NCI-H226 (cell line): ENCODE measurements around the gene PCDHGA11.
"Not testable (repeated sequence)": the region's sequence is repeated elsewhere in the genome, so short reads cannot be mapped to it uniquely, and the experiment has no call there.

ENCODE experiments used
- DNase-seq: peaks from one replicate; pipeline ENCODE4 v3.0.0-alpha.2; 2015

PCDHGA11 gene

GRCh38 chr5:141399555-141400258 is 21.1 kb upstream of the PCDHGA11 start:
- DNase-seq = no peak

- DNase-seq = no peak
Observed at GRCh38 chr5:141402553-141403243, 18.2 kb upstream of the PCDHGA11 start, which contains the start of gene PCDHGA9. Gene PCDHGA9 (plus strand): TSS chr5:141402778. CDS start chr5:141402953, 175 bp downstream.

- no peak for DNase-seq
Observed at GRCh38 chr5:141403387-141403786, 17.5 kb upstream of the PCDHGA11 start.

GRCh38 chr5:141407790-141408505 is 12.9 kb upstream of the PCDHGA11 start, which contains the start of gene PCDHGB6:
Gene PCDHGB6 (plus strand): TSS chr5:141408021. CDS start chr5:141408203, 182 bp downstream.
- DNase-seq = not testable (repeated sequence)

DNA sequence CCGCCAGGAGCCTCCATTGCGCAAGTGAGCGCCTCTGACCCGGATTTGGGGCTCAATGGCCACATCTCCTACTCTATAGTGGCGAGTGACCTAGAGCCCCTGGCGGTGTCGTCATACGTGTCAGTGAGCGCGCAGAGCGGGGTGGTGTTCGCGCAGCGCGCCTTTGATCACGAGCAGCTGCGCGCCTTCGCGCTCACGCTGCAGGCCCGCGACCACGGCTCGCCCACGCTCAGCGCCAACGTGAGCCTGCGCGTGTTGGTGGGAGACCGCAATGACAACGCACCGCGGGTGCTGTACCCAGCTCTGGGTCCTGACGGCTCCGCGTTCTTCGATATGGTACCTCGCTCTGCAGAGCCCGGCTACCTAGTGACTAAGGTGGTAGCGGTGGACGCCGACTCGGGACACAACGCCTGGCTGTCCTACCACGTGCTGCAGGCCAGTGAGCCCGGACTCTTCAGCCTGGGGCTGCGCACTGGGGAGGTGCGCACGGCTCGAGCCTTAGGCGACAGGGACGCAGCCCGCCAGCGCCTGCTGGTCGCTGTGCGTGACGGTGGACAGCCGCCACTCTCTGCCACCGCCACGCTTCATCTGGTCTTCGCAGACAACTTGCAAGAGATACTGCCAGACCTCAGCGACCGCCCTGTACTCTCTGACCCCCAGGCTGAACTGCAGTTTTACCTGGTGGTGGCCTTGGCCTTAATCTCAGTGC is 11.1 kb upstream of the PCDHGA11 start:
- DNase-seq = no peak

GRCh38 chr5:141411575-141411974 is 9.3 kb upstream of the PCDHGA11 start:
- DNase-seq = no peak

- DNase-seq = peak; percentile 56
Observed at GRCh38 chr5:141412854-141413539, 7.9 kb upstream of the PCDHGA11 start, which contains the start of gene PCDHGA10. Gene PCDHGA10 (plus strand): TSS chr5:141412987. CDS start chr5:141413176, 189 bp downstream.

GRCh38 chr5:141413540-141414069 is 7.2 kb upstream of the PCDHGA11 start:
- DNase-seq = no peak

DNA sequence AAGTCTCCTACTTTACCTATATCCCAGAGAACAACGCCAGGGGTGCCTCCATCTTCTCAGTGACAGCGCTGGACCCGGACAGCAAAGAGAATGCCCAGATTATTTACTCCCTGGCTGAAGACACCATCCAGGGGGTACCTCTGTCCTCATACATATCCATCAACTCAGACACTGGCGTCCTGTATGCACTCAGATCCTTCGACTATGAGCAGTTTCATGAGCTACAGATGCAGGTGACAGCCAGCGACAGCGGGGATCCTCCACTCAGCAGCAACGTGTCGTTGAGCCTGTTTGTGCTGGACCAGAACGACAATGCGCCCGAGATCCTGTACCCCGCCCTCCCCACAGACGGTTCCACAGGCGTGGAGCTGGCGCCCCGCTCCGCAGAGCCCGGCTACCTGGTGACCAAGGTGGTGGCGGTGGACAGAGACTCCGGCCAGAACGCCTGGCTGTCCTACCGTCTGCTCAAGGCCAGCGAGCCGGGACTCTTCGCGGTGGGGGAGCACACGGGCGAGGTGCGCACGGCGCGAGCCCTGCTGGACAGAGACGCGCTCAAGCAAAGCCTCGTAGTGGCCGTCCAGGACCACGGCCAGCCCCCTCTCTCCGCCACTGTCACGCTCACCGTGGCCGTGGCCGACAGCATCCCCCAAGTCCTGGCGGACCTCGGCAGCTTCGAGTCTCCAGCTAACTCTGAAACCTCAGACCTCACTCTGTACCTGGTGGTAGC is 6.1 kb upstream of the PCDHGA11 start:
- not testable (repeated sequence) for DNase-seq

GRCh38 chr5:141415275-141415618 is 5.6 kb upstream of the PCDHGA11 start:
- not testable (repeated sequence) for DNase-seq

DNA sequence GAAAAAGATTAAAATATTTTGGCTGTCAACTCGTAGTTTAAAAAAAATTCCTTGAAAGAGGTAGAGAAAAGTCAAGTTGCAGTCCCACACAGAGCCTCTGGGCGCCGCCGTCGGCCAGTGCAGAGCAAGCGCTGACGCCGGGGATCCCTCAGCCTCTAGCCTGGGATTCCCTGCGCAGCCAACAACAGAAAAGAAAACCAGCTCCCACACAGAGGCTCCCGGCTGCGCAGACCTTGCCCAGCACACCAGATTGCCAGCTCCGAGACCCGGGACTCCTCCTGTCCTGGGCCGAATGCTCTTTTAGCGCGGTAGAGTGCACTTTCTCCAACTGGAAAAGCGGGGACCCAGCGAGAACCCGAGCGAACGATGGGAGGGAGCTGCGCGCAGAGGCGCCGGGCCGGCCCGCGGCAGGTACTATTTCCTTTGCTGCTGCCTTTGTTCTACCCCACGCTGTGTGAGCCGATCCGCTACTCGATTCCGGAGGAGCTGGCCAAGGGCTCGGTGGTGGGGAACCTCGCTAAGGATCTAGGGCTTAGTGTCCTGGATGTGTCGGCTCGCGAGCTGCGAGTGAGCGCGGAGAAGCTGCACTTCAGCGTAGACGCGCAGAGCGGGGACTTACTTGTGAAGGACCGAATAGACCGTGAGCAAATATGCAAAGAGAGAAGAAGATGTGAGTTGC is 3.2 kb upstream of the PCDHGA11 start, which contains the start of gene PCDHGB7:
TSS of gene PCDHGB7 (plus strand) at position 184 of the 679 bp plus-strand sequence. CDS start at position 367, 183 bp downstream.
- peak; percentile 78 for DNase-seq

- no peak for DNase-seq
Observed at GRCh38 chr5:141419074-141419880, 1.6 kb upstream of the PCDHGA11 start.

DNA sequence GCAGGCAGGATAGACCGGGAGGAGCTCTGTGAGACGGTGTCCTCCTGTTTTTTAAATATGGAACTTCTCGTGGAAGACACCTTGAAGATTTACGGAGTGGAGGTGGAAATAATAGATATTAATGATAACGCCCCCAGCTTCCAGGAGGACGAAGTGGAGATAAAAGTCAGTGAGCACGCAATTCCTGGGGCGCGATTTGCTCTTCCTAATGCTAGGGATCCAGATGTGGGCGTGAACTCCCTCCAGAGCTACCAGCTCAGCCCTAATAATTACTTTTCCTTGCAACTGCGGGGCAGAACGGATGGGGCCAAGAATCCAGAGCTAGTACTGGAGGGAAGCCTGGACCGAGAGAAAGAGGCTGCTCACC is 621 bp downstream of the PCDHGA11 start:
- DNase-seq = no peak

GRCh38 chr5:141422742-141423291 is 2.0 kb downstream of the PCDHGA11 start:
- DNase-seq = no peak

GRCh38 chr5:141427783-141428426 is 7.1 kb downstream of the PCDHGA11 start:
- DNase-seq = no peak

DNA sequence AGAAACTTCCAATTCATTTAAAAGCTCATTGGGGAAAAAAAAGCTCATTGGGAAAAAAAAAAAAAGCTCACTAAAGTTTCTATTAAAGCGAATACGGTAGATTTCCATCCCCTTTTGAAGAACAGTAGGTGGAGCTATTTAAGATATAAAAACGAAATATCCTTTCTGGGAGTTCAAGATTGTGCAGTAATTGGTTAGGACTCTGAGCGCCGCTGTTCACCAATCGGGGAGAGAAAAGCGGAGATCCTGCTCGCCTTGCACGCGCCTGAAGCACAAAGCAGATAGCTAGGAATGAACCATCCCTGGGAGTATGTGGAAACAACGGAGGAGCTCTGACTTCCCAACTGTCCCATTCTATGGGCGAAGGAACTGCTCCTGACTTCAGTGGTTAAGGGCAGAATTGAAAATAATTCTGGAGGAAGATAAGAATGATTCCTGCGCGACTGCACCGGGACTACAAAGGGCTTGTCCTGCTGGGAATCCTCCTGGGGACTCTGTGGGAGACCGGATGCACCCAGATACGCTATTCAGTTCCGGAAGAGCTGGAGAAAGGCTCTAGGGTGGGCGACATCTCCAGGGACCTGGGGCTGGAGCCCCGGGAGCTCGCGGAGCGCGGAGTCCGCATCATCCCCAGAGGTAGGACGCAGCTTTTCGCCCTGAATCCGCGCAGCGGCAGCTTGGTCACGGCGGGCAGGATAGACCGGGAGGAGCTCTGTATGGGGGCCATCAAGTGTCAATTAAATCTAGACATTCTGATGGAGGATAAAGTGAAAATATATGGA is 9.7 kb downstream of the PCDHGA11 start, which contains the start of gene PCDHGA12:
TSS of gene PCDHGA12 (plus strand) at position 176 of the 782 bp plus-strand sequence. CDS start at position 429, 253 bp downstream.
- peak; percentile 83 for DNase-seq

DNA sequence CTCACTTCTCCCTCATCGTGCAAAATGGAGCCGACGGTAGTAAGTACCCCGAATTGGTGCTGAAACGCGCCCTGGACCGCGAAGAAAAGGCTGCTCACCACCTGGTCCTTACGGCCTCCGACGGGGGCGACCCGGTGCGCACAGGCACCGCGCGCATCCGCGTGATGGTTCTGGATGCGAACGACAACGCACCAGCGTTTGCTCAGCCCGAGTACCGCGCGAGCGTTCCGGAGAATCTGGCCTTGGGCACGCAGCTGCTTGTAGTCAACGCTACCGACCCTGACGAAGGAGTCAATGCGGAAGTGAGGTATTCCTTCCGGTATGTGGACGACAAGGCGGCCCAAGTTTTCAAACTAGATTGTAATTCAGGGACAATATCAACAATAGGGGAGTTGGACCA is 10.4 kb downstream of the PCDHGA11 start:
- no peak for DNase-seq

DNA sequence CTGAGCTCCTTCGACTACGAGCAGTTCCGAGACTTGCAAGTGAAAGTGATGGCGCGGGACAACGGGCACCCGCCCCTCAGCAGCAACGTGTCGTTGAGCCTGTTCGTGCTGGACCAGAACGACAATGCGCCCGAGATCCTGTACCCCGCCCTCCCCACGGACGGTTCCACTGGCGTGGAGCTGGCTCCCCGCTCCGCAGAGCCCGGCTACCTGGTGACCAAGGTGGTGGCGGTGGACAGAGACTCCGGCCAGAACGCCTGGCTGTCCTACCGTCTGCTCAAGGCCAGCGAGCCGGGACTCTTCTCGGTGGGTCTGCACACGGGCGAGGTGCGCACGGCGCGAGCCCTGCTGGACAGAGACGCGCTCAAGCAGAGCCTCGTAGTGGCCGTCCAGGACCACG is 11.5 kb downstream of the PCDHGA11 start:
- not testable (repeated sequence) for DNase-seq
